ENCODE measurements around the gene ADARB2. TPM values are rescaled to one million over a fixed set of nuclear protein-coding genes. Genes with fewer than 3 reads are reported as not detected.

Gene ADARB2
- total RNA-seq, 1 donor from 2014 or later: 0.11 TPM

GRCh38 chr10:1295756-1296480 lies 441.4 kb downstream of the ADARB2 start:
- DNase-seq: no peak
- intact Hi-C loops (cut with micrococcal nuclease): no loop called here
- H3K36me3 ChIP-seq: no peaks in the 10 kb centered on the region
- no peak overlapping the region for H3K4me3 ChIP-seq
- peaks cover 94% of the 10 kb centered on the region for H3K27me3 ChIP-seq (ENCODE audit: low read depth)
- H3K9me3 ChIP-seq (replicated peaks): no peaks in the 10 kb centered on the region
- no peaks in the 10 kb centered on the region for H3K4me1 ChIP-seq
- TF ChIP-seq CTCF (IDR thresholded peaks at IDR 0.05; ENCODE audit: borderline replicate concordance): no peak
- H3K27ac ChIP-seq (replicated peaks): no peak overlapping the region

DNA sequence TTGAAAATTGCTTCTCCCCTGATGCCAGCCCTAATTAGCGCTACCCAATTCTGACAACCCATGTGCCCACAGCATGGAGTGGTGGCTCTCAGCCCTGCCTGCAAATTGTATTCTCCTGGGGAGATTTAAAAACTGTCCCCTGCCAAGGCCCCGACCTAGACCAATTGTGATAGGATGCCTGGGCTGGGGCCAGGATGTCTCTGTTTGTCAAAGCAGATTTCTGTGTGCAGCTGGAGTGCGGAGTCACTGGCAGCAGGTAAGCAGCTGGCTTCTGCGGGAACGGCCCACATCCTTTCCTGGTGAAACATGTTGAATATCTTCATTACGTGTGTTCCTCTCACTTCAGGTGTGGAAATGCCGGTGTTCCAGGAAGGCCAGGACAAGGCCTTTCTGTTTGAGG lies 442.6 kb downstream of the ADARB2 start:
- no peak overlapping the region for H3K4me3 ChIP-seq
- H3K27ac ChIP-seq (replicated peaks): no peak overlapping the region
- intact Hi-C loops (cut with micrococcal nuclease): no loop called here
- TF ChIP-seq CTCF (IDR thresholded peaks at IDR 0.05; ENCODE audit: borderline replicate concordance): no peak
- DNase-seq: no peak
- no peaks in the 10 kb centered on the region for H3K4me1 ChIP-seq
- no peaks in the 10 kb centered on the region for H3K9me3 ChIP-seq (replicated peaks)
- H3K27me3 ChIP-seq (ENCODE audit: low read depth): peaks cover 94% of the 10 kb centered on the region
- no peaks in the 10 kb centered on the region for H3K36me3 ChIP-seq

DNA sequence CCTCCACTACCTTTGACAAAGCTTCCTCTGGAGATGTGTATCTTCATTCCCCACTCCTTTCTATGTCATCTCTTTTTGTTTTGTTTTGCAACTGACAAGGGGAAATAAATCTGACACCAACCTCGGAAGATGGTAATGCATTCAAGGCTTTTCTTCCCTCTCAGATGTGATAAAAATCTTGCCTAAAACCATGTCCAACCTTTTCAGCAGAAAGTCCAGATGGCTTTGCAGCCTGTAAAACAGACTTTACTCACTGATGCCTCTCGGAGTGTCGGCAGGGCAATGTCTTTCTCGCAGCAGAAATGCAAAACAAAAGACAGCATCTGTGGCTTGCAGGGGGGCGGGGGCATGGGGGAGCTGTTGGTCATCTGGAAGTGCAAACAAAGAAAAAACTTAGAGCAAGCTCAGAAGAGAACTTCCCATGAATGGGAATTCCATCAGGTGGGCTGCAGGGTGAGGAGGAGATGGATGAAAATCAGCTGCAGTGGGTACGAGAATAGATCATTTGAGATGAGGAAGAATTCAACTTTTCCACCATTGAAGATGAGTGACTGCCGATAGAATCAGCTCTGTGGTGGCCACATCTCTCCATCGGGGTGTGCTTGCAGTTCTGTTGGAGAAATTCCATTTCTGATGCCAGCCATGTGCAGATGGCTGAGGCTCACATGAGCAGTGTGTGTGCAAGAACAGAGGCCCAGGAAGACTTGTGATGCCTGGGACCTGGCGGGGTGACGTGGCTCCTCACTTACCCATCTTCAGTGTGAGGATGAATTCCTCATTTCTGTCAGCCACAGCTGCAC lies 443.5 kb downstream of the ADARB2 start:
- Histone ChIP-seq H3K27me3 (ENCODE audit: low read depth) (peaks cover 91% of the 10 kb centered on the region), H3K27ac (replicated peaks) (no peak overlapping the region)

GRCh38 chr10:1293157-1293556 lies 444.2 kb downstream of the ADARB2 start:
- intact Hi-C loops (cut with micrococcal nuclease): no loop called here
- H3K27me3 ChIP-seq (ENCODE audit: low read depth): peaks cover 89% of the 10 kb centered on the region
- no peaks in the 10 kb centered on the region for H3K4me1 ChIP-seq
- TF ChIP-seq CTCF (IDR thresholded peaks at IDR 0.05; ENCODE audit: borderline replicate concordance): no peak
- H3K27ac ChIP-seq (replicated peaks): no peak overlapping the region
- no peak overlapping the region for H3K4me3 ChIP-seq
- no peaks in the 10 kb centered on the region for H3K36me3 ChIP-seq
- no peak for DNase-seq
- no peaks in the 10 kb centered on the region for H3K9me3 ChIP-seq (replicated peaks)

More for the DNA sequence above, 443.5 kb downstream of the ADARB2 start:
- Histone ChIP-seq H3K4me1 (no peaks in the 10 kb centered on the region), H3K9me3 (replicated peaks) (no peaks in the 10 kb centered on the region), H3K4me3 (no peak overlapping the region), H3K36me3 (no peaks in the 10 kb centered on the region)
- intact Hi-C loops (cut with micrococcal nuclease): no loop called here
- TF ChIP-seq CTCF (IDR thresholded peaks at IDR 0.05; ENCODE audit: borderline replicate concordance): no peak
- no peak for DNase-seq

GRCh38 chr10:1292611-1293031 lies 444.7 kb downstream of the ADARB2 start:
- TF ChIP-seq CTCF (IDR thresholded peaks at IDR 0.05; ENCODE audit: borderline replicate concordance): no peak
- H3K4me3 ChIP-seq: no peak overlapping the region
- no peak overlapping the region for H3K27ac ChIP-seq (replicated peaks)
- no peaks in the 10 kb centered on the region for H3K9me3 ChIP-seq (replicated peaks)
- no peaks in the 10 kb centered on the region for H3K36me3 ChIP-seq
- H3K27me3 ChIP-seq (ENCODE audit: low read depth): peaks cover 84% of the 10 kb centered on the region
- no peak for DNase-seq
- intact Hi-C loops (cut with micrococcal nuclease): no loop called here
- no peaks in the 10 kb centered on the region for H3K4me1 ChIP-seq

Data from left ventricle myocardium inferior (tissue), 1 donor.